Large intestine (tissue), 3 donors: ENCODE results near the gene CLPTM1L. TPM values are rescaled to one million over a fixed set of nuclear protein-coding genes. Genes with fewer than 3 reads are reported as not detected.

Experiments used
- DNase-seq, 2 donors: peaks; one replicate each; pipeline versions ENCODE4 v3.0.0 to v3.0.0-alpha.2; 2013
- H3K27ac ChIP-seq: one replicate; pipeline ENCODE4 v1.5.1; 2013; ENCODE audit warnings: low read length
- H3K27me3 ChIP-seq: 2 replicates; pipeline ENCODE4 v1.6.1; 2013; ENCODE audit warnings: low read length; ENCODE audit not compliant: control insufficient read depth, insufficient read depth
- H3K36me3 ChIP-seq: 2 replicates; pipeline ENCODE4 v1.6.1; 2013; ENCODE audit warnings: low read length; ENCODE audit not compliant: control insufficient read depth, insufficient read depth
- H3K4me1 ChIP-seq: one replicate; pipeline ENCODE4 v1.6.1; 2013; ENCODE audit warnings: low read length; ENCODE audit not compliant: control insufficient read depth, insufficient read depth
- H3K4me3 ChIP-seq: one replicate; pipeline ENCODE4 v1.5.1; 2013; ENCODE audit warnings: low read length
- H3K9me3 ChIP-seq: one replicate; pipeline ENCODE4 v1.6.1; 2013; ENCODE audit warnings: mild to moderate bottlenecking, low read depth, low read length, moderate library complexity; ENCODE audit not compliant: control insufficient read depth
- WGBS: methylation state at CpG from one replicate; pipeline ENCODE4 v1.1.5; 2013; ENCODE audit warnings: low lambda C conversion rate; ENCODE audit not compliant: insufficient coverage; 5-methylcytosine and 5-hydroxymethylcytosine counted together
- polyA plus RNA-seq: library from polyadenylated mRNA; unstranded; fragments of 120-200 nt; gene quantifications from one replicate; pipeline ENCODE4 v1.2.1, GENCODE V29; 2013

The CLPTM1L gene
- polyA plus RNA-seq, 1 donor = 87.4 TPM

- no CpG with 5 or more reads among the region's 9 CpGs for WGBS
- H3K9me3 ChIP-seq = peaks cover 3% of the 10 kb centered on the region
- no peaks in the 10 kb centered on the region for H3K4me1 ChIP-seq
- H3K27me3 ChIP-seq = peaks cover 17% of the 10 kb centered on the region
- H3K27ac ChIP-seq = no peak overlapping the region
- no peak for DNase-seq
- no peaks in the 10 kb centered on the region for H3K36me3 ChIP-seq
- no peak overlapping the region for H3K4me3 ChIP-seq
Measured at GRCh38 chr5:1299511-1299850, 45.4 kb downstream of the CLPTM1L start.

DNA sequence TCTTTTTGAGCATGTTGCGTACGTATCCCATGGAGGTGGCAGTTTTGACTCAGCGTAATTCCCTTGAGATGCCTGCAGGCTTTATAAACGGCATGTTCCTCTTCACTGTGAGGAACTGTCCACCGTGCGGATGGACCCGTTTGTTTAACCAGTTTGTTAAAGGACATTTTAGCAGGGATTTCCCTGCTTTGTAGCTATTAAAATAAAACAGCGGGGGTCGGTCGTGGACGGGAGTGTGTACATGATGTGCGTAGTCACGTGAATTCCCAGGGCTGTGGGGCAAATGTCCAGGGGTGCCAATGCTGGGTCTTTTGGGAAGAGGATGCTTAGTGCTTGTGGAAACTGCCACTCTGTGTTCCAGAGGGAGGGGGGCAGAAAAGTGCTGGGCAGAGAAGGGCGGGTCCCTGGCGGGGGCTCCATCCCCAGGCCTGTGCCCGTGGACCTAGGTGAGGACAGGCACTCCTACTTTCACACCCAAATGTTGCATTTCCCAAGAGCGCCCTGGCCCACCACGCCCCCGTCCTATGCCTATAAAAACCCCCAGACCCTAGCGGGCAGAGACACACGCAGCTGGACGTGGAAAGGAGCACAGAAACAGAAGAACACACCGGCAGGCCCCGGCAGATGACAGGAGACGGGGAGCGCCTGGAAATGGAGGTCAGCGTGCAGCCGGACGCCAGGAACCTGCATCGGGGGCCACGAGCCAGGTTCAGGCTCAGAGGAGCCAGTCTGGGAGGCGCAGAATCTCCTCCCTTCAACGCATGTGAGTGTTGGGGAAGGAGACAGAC is 46.0 kb downstream of the CLPTM1L start:
- Histone ChIP-seq H3K4me3 (no peak overlapping the region), H3K36me3 (no peaks in the 10 kb centered on the region), H3K27ac (no peak overlapping the region), H3K9me3 (peaks cover 3% of the 10 kb centered on the region), H3K4me1 (no peaks in the 10 kb centered on the region), H3K27me3 (peaks cover 21% of the 10 kb centered on the region)
- no peak for DNase-seq
- WGBS = 60% methylated on average over 1 of the region's 33 CpGs

GRCh38 chr5:1298067-1298551 is 46.8 kb downstream of the CLPTM1L start:
- Histone ChIP-seq H3K27ac (no peak overlapping the region), H3K36me3 (no peaks in the 10 kb centered on the region), H3K9me3 (peaks cover 3% of the 10 kb centered on the region), H3K4me3 (no peak overlapping the region), H3K4me1 (no peaks in the 10 kb centered on the region), H3K27me3 (peaks cover 24% of the 10 kb centered on the region)
- DNase-seq = no peak
- WGBS = no CpG with 5 or more reads among the region's 19 CpGs

DNA sequence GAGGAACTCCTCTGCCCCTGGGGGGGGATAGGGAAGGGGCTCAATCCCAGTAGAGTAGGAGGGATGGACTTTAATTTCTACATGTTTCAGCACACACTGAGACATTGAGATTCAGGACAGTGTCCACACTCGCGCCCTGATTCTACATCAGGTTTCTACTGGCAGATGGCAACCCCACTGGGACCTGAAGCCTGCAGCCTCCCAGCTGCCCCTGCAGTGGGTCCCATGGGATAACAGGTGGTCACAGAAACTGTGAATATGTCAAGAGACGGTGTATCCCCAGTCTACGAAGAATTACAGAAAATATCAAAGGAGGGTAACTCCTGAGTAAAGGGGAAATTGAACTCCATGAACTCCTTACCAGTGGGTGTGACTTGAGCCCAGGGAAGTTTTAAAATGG is 47.7 kb downstream of the CLPTM1L start:
- H3K27me3 ChIP-seq = peaks cover 24% of the 10 kb centered on the region

GRCh38 chr5:1295650-1296037 is 49.3 kb downstream of the CLPTM1L start:
- Histone ChIP-seq H3K36me3 (no peaks in the 10 kb centered on the region), H3K4me1 (peaks cover 9% of the 10 kb centered on the region), H3K27me3 (peaks cover 24% of the 10 kb centered on the region), H3K4me3 (peak overlapping the region; percentile 16), H3K9me3 (peaks cover 3% of the 10 kb centered on the region), H3K27ac (no peak overlapping the region)
- no peak for DNase-seq
- WGBS = no CpG with 5 or more reads among the region's 22 CpGs

More for the DNA sequence above, 47.7 kb downstream of the CLPTM1L start:
- WGBS = no CpG with 5 or more reads among the region's 4 CpGs
- Histone ChIP-seq H3K36me3 (no peaks in the 10 kb centered on the region), H3K4me3 (no peak overlapping the region), H3K4me1 (peaks cover 1% of the 10 kb centered on the region), H3K27ac (no peak overlapping the region), H3K9me3 (peaks cover 3% of the 10 kb centered on the region)
- DNase-seq = no peak

DNA sequence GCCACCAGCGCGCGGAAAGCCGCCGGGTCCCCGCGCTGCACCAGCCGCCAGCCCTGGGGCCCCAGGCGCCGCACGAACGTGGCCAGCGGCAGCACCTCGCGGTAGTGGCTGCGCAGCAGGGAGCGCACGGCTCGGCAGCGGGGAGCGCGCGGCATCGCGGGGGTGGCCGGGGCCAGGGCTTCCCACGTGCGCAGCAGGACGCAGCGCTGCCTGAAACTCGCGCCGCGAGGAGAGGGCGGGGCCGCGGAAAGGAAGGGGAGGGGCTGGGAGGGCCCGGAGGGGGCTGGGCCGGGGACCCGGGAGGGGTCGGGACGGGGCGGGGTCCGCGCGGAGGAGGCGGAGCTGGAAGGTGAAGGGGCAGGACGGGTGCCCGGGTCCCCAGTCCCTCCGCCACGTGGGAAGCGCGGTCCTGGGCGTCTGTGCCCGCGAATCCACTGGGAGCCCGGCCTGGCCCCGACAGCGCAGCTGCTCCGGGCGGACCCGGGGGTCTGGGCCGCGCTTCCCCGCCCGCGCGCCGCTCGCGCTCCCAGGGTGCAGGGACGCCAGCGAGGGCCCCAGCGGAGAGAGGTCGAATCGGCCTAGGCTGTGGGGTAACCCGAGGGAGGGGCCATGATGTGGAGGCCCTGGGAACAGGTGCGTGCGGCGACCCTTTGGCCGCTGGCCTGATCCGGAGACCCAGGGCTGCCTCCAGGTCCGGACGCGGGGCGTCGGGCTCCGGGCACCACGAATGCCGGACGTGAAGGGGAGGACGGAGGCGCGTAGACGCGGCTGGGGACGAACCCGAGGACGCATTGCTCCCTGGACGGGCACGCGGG is 49.9 kb downstream of the CLPTM1L start, which contains the start of gene TERT:
Gene TERT (minus strand): TSS at position 234 of the 815 bp plus-strand sequence. CDS start 79 bp downstream, at position 155.
- DNase-seq = peak in 1 of 2 donors; percentile 58
- Histone ChIP-seq H3K4me1 (peaks cover 9% of the 10 kb centered on the region), H3K27ac (no peak within 1 kb of the TSS), H3K27me3 (peaks cover 24% of the 10 kb centered on the region), H3K36me3 (no peaks in the 10 kb centered on the region), H3K9me3 (peaks cover 6% of the 10 kb centered on the region), H3K4me3 (peak within 1 kb of the TSS; percentile 16)
- no CpG with 5 or more reads among the region's 102 CpGs for WGBS

DNA sequence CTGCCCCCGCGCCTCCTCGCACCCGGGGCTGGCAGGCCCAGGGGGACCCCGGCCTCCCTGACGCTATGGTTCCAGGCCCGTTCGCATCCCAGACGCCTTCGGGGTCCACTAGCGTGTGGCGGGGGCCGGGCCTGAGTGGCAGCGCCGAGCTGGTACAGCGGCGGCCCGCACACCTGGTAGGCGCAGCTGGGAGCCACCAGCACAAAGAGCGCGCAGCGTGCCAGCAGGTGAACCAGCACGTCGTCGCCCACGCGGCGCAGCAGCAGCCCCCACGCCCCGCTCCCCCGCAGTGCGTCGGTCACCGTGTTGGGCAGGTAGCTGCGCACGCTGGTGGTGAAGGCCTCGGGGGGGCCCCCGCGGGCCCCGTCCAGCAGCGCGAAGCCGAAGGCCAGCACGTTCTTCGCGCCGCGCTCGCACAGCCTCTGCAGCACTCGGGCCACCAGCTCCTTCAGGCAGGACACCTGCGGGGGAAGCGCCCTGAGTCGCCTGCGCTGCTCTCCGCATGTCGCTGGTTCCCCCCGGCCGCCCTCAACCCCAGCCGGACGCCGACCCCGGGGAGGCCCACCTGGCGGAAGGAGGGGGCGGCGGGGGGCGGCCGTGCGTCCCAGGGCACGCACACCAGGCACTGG is 50.6 kb downstream of the CLPTM1L start:
- Histone ChIP-seq H3K36me3 (no peaks in the 10 kb centered on the region), H3K9me3 (peaks cover 7% of the 10 kb centered on the region), H3K27ac (no peak overlapping the region), H3K4me1 (peaks cover 9% of the 10 kb centered on the region), H3K27me3 (peaks cover 24% of the 10 kb centered on the region), H3K4me3 (no peak overlapping the region)
- WGBS = no CpG with 5 or more reads among the region's 69 CpGs
- DNase-seq = no peak

DNA sequence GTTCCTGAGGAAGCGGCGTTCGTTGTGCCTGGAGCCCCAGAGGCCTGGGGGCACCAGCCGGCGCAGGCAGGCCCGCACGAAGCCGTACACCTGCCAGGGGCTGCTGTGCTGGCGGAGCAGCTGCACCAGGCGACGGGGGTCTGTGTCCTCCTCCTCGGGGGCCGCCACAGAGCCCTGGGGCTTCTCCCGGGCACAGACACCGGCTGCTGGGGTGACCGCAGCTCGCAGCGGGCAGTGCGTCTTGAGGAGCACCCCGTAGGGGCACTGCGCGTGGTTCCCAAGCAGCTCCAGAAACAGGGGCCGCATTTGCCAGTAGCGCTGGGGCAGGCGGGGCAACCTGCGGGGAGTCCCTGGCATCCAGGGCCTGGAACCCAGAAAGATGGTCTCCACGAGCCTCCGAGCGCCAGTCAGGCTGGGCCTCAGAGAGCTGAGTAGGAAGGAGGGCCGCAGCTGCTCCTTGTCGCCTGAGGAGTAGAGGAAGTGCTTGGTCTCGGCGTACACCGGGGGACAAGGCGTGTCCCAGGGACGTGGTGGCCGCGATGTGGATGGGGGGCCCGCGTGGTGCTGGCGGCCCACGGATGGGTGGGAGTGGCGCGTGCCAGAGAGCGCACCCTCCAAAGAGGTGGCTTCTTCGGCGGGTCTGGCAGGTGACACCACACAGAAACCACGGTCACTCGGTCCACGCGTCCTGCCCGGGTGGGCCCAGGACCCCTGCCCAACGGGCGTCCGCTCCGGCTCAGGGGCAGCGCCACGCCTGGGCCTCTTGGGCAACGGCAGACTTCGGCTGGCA is 51.3 kb downstream of the CLPTM1L start:
- no CpG with 5 or more reads among the region's 60 CpGs for WGBS
- Histone ChIP-seq H3K4me1 (peaks cover 9% of the 10 kb centered on the region), H3K9me3 (peaks cover 13% of the 10 kb centered on the region), H3K27ac (no peak overlapping the region), H3K27me3 (peaks cover 24% of the 10 kb centered on the region), H3K4me3 (no peak overlapping the region), H3K36me3 (no peaks in the 10 kb centered on the region)
- no peak for DNase-seq

- WGBS = 100% methylated on average over 1 of the region's 30 CpGs
- Histone ChIP-seq H3K4me3 (no peak overlapping the region), H3K4me1 (peaks cover 9% of the 10 kb centered on the region), H3K27ac (no peak overlapping the region), H3K27me3 (peaks cover 24% of the 10 kb centered on the region), H3K9me3 (peaks cover 17% of the 10 kb centered on the region), H3K36me3 (no peaks in the 10 kb centered on the region)
- no peak for DNase-seq
Measured at GRCh38 chr5:1292846-1293415, 52.0 kb downstream of the CLPTM1L start.
